H9 (cell line): ENCODE data around the gene PISD. TPM values are rescaled to one million over a fixed set of nuclear protein-coding genes. Genes with fewer than 3 reads are reported as not detected.
A peak's percentile ranks its signal among the peaks of the same experiment; 100 is the strongest.

Experiments used
- DNase-seq: peaks from one replicate; pipeline ENCODE4 v3.0.0-alpha.2; 2017
- H2AFZ ChIP-seq: one replicate; pipeline ENCODE4 v1.6.1; 2013; ENCODE audit warnings: mild to moderate bottlenecking, low read length, control low read depth, moderate library complexity
- H2AK5ac ChIP-seq: 2 replicates; pipeline ENCODE4 v1.6.1; 2013; ENCODE audit warnings: low read length, control low read depth, mixed read lengths; ENCODE audit not compliant: insufficient read length
- H2BK120ac ChIP-seq: one replicate; pipeline ENCODE4 v1.6.1; 2013; ENCODE audit warnings: low read depth, mild to moderate bottlenecking, low read length, control low read depth, inconsistent platforms; ENCODE audit not compliant: poor library complexity, severe bottlenecking
- H2BK12ac ChIP-seq: 2 replicates; pipeline ENCODE4 v1.6.1; 2013; ENCODE audit warnings: low read length, control low read depth, mixed read lengths, low read depth; ENCODE audit not compliant: insufficient read length
- H2BK15ac ChIP-seq: 2 replicates; pipeline ENCODE4 v1.6.1; 2013; ENCODE audit warnings: low read depth, low read length, control low read depth
- H2BK20ac ChIP-seq: one replicate; pipeline ENCODE4 v1.6.1; 2013; ENCODE audit warnings: low read depth, mild to moderate bottlenecking, low read length, control low read depth, inconsistent platforms; ENCODE audit not compliant: poor library complexity, severe bottlenecking
- H2BK5ac ChIP-seq: 2 replicates; pipeline ENCODE4 v1.6.1; 2013; ENCODE audit warnings: low read length, control low read depth, mixed read lengths; ENCODE audit not compliant: insufficient read length
- H3K14ac ChIP-seq: 2 replicates; pipeline ENCODE4 v1.6.1; 2013; ENCODE audit warnings: low read length, control low read depth; ENCODE audit not compliant: insufficient read depth
- H3K18ac ChIP-seq: 2 replicates; pipeline ENCODE4 v1.6.1; 2013; ENCODE audit warnings: low read depth, mild to moderate bottlenecking, mixed read lengths, low read length, control low read depth; ENCODE audit not compliant: insufficient read length
- H3K23ac ChIP-seq: 2 replicates; pipeline ENCODE4 v1.6.1; 2013; ENCODE audit warnings: low read length, control low read depth, mixed read lengths, low read depth; ENCODE audit not compliant: insufficient read length
- H3K23me2 ChIP-seq: 2 replicates; pipeline ENCODE4 v1.6.1; 2013; ENCODE audit warnings: low read depth, mild to moderate bottlenecking, mixed read lengths, low read length, control low read depth; ENCODE audit not compliant: insufficient read length, poor library complexity, severe bottlenecking
- H3K27ac ChIP-seq: 2 replicates; pipeline ENCODE4 v1.5.1; 2013; ENCODE audit warnings: low read length, control low read depth, mixed read lengths, low read depth; ENCODE audit not compliant: insufficient read length
- H3K27me3 ChIP-seq: 2 replicates; pipeline ENCODE4 v1.6.1; 2013; ENCODE audit warnings: low read length, control low read depth, inconsistent platforms; ENCODE audit not compliant: insufficient read depth
- H3K4ac ChIP-seq: 2 replicates; pipeline ENCODE4 v1.6.1; 2013; ENCODE audit warnings: low read depth, mild to moderate bottlenecking, control low read depth, inconsistent platforms, low read length, moderate library complexity
- H3K4me1 ChIP-seq: 2 replicates; pipeline ENCODE4 v1.6.1; 2013; ENCODE audit warnings: low read length, control low read depth, inconsistent platforms; ENCODE audit not compliant: insufficient read depth
- H3K4me2 ChIP-seq: 2 replicates; pipeline ENCODE4 v1.6.1; 2013; ENCODE audit warnings: low read length, control low read depth, mixed read lengths; ENCODE audit not compliant: insufficient read length, insufficient read depth
- H3K56ac ChIP-seq: 2 replicates; pipeline ENCODE4 v1.6.1; 2013; ENCODE audit warnings: low read depth, mild to moderate bottlenecking, mixed read lengths, low read length, control low read depth; ENCODE audit not compliant: insufficient read length
- H3K79me1 ChIP-seq: 2 replicates; pipeline ENCODE4 v1.6.1; 2013; ENCODE audit warnings: low read depth, mild to moderate bottlenecking, moderate library complexity, low read length, control low read depth, inconsistent platforms; ENCODE audit not compliant: insufficient read depth, poor library complexity, severe bottlenecking
- H3K79me2 ChIP-seq: 2 replicates; pipeline ENCODE4 v1.6.1; 2013; ENCODE audit warnings: low read length, control low read depth, inconsistent platforms; ENCODE audit not compliant: insufficient read depth
- H3K9ac ChIP-seq: 2 replicates; pipeline ENCODE4 v1.6.1; 2013; ENCODE audit warnings: low read length, control low read depth, mixed read lengths; ENCODE audit not compliant: insufficient read length; ENCODE audit errors: extremely low read depth
- H3K9me3 ChIP-seq: one replicate; pipeline ENCODE4 v1.6.1; 2013; ENCODE audit warnings: low read depth, low read length, inconsistent platforms; ENCODE audit not compliant: control insufficient read depth
- H3T11ph ChIP-seq: one replicate; pipeline ENCODE4 v1.6.1; 2013; ENCODE audit warnings: mild to moderate bottlenecking, low read length, control low read depth, inconsistent platforms
- H4K20me1 ChIP-seq: one replicate; pipeline ENCODE4 v1.6.1; 2013; ENCODE audit not compliant: control insufficient read depth, insufficient read length, insufficient read depth
- H4K5ac ChIP-seq: 2 replicates; pipeline ENCODE4 v1.6.1; 2013; ENCODE audit warnings: low read depth, mild to moderate bottlenecking, mixed read lengths, low read length, control low read depth; ENCODE audit not compliant: insufficient read length
- H4K8ac ChIP-seq: replicated peaks from 2 replicates; pipeline ENCODE4 v1.6.1; 2013; ENCODE audit warnings: low read length, control low read depth, mixed read lengths, low read depth; ENCODE audit not compliant: insufficient read length
- H4K91ac ChIP-seq: 2 replicates; pipeline ENCODE4 v1.6.1; 2013; ENCODE audit warnings: low read depth, mild to moderate bottlenecking, moderate library complexity, mixed read lengths, low read length, control low read depth; ENCODE audit not compliant: insufficient read length
- H3K27ac Mint-ChIP-seq, 3 experiments: 2 replicates in 2 of 3; 3 replicates in 1 of 3; pipeline ENCODE4 v1.8.0; 2020 to 2021; ENCODE audit warnings: mixed read lengths in 3 of 3, mild to moderate bottlenecking in 1 of 3, moderate library complexity in 1 of 3
- H3K27me3 Mint-ChIP-seq: 2 replicates; pipeline ENCODE4 v1.8.0; 2021; ENCODE audit warnings: low read depth, mild to moderate bottlenecking, moderate library complexity, mixed read lengths
- H3K36me3 Mint-ChIP-seq, 3 experiments: 2 replicates in 2 of 3; 3 replicates in 1 of 3; pipeline ENCODE4 v1.8.0; 2020 to 2021; ENCODE audit warnings: low read depth in 3 of 3, mixed read lengths in 3 of 3; ENCODE audit not compliant: insufficient read depth in 1 of 3
- H3K4me1 Mint-ChIP-seq, 2 experiments: 2 replicates each; pipeline ENCODE4 v1.8.0; 2020; ENCODE audit warnings: mixed read lengths in 2 of 2
- H3K4me3 Mint-ChIP-seq, 2 experiments: 2 replicates in 1 of 2; 3 replicates in 1 of 2; pipeline ENCODE4 v1.8.0; 2020 to 2021; ENCODE audit warnings: mild to moderate bottlenecking in 2 of 2, mixed read lengths in 2 of 2, moderate library complexity in 1 of 2
- H3K9me3 Mint-ChIP-seq, 2 experiments: 2 replicates in 1 of 2; 3 replicates in 1 of 2; pipeline ENCODE4 v1.8.0; 2020; ENCODE audit warnings: mild to moderate bottlenecking in 2 of 2, mixed read lengths in 2 of 2, moderate library complexity in 1 of 2
- WGBS: extraction: QIAGEN DNeasy Blood & Tissue Kit; methylation state at CpG from one replicate; pipeline ENCODE4 v1.1.7; 2013; ENCODE audit warnings: missing lambda C conversion rate, low lambda C conversion rate, mixed read lengths; ENCODE audit not compliant: insufficient read length; ENCODE audit errors: extremely low coverage; 5-methylcytosine and 5-hydroxymethylcytosine counted together
- total RNA-seq: library from RNA; stranded (reverse); gene quantifications from 2 replicates; pipeline ENCODE4 v1.2.1, GENCODE V29; 2021
- TF ChIP-seq, protein P1 (sequence below): fragments of 200-600 bp; sonication (generic); conservative IDR thresholded peaks from 3 replicates; pipeline ENCODE4 v1.8.0; 2021; ENCODE audit warnings: antibody characterized with exemption, mild to moderate bottlenecking

Gene PISD
- total RNA-seq, 1 experiment from 2014 or later = 62.0 TPM

DNA sequence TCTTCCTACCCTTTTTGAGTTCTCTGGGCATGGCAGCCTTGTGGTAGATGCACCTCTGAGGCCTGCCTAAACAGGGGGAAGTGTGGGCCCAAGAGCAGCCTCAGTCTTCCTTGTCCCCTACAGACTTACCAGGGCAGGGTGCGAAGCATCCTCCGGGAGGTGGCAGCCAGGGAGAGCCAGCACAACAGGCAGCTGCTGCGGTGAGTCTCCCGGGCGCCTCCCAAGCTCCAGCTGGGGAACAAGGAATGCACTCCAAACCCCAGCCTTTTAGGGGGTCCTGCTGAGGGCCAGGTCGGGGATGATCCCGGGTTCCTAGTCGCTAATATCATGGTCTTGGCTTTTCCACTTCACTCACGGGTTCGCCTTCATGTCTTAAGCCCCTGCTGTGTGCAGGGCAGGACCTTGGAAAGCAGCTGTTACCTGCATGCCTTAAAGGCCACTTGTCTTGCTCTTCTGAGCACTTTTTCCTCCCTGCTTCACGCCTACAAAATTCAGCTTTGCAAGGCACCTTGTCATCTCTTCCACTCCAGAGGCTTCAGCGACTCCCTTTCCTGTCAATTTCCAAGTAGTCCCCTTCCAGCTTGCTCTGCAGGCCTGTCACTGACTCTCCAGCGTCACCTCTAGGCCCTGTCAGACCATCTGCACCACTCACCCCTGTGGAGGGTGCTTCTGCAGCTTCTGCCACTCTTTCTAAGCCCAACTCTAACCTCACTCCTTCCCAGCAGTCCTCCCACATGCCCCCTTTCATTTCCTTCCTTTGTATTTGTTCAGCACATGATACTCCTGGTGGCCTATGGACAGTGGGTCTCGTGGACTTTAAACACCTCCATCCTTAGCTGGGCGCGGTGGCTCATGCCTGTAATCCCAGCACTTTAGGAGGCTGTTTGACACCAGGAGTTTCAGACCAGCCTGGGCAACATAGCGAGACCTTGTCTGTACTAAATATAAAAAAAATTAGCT is 57.0 kb downstream of the PISD start:
- Histone ChIP-seq H2BK120ac (no peak overlapping the region), H2AK5ac (no peak overlapping the region), H2AFZ (no peak overlapping the region), H3K56ac (no peak overlapping the region), H3T11ph (no peak overlapping the region), H3K27me3 (no peaks in the 10 kb centered on the region), H2BK12ac (no peak overlapping the region), H4K91ac (no peak overlapping the region), H4K8ac (no peak overlapping the region), H3K9me3 (no peaks in the 10 kb centered on the region), H3K9ac (no peak overlapping the region), H3K4me1 (no peaks in the 10 kb centered on the region), H3K23ac (no peak overlapping the region), H3K27ac (no peak overlapping the region), H3K4me2 (no peak overlapping the region), H2BK15ac (no peak overlapping the region), H2BK5ac (no peak overlapping the region), H3K14ac (no peak overlapping the region; the same call in 1 of the 2 replicates), H3K23me2 (no peaks in the 10 kb centered on the region), H3K4ac (no peak overlapping the region), H3K79me1 (no peaks in the 10 kb centered on the region), H4K20me1 (no peaks in the 10 kb centered on the region), H2BK20ac (no peak overlapping the region), H3K79me2 (no peaks in the 10 kb centered on the region), H3K18ac (no peak overlapping the region), H4K5ac (no peak overlapping the region)
- Mint-ChIP-seq H3K4me1 (peaks cover 4 to 5% of the 10 kb centered on the region in 2 experiments; a peak in 1 of 4 replicates), H3K9me3 (no peaks in the 10 kb centered on the region), H3K36me3 (peaks cover 3 to 14% (median 4%) of the 10 kb centered on the region in 3 experiments; a peak in 3 of 7 replicates), H3K4me3 (no peak overlapping the region), H3K27me3 (no peaks in the 10 kb centered on the region), H3K27ac (peak overlapping the region; percentile 17 to 89 (median 32); a peak in 3 of 7 replicates)
- TF ChIP-seq, protein P1, sequence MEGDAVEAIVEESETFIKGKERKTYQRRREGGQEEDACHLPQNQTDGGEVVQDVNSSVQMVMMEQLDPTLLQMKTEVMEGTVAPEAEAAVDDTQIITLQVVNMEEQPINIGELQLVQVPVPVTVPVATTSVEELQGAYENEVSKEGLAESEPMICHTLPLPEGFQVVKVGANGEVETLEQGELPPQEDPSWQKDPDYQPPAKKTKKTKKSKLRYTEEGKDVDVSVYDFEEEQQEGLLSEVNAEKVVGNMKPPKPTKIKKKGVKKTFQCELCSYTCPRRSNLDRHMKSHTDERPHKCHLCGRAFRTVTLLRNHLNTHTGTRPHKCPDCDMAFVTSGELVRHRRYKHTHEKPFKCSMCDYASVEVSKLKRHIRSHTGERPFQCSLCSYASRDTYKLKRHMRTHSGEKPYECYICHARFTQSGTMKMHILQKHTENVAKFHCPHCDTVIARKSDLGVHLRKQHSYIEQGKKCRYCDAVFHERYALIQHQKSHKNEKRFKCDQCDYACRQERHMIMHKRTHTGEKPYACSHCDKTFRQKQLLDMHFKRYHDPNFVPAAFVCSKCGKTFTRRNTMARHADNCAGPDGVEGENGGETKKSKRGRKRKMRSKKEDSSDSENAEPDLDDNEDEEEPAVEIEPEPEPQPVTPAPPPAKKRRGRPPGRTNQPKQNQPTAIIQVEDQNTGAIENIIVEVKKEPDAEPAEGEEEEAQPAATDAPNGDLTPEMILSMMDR = no peak
- no CpG with 5 or more reads among the region's 17 CpGs for WGBS
- DNase-seq = no peak
